ENCODE results near the gene SMOC1.

SMOC1 gene

DNA sequence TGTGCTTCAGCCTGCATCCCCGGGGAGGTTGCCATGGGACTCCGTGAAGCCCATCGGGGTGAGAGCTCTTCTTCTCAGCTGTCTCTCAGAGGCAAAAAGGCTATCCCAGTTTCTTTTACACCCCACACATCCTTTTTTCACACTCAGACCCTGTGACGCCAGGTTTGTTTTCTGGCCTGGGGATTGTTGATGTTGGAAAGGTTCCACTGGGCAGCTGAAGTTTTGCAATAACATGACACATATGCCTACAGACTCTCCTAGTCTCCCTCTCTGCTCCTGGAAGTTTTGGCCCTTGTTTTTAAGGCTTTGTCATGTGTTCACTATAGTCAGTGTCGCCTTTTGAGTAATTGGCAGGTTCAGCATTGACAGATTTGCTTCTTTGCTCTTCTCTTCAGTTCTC lies 118.6 kb downstream of the SMOC1 start:
- DNase-seq (ENCODE audit: low spot score), result no peak

DNA sequence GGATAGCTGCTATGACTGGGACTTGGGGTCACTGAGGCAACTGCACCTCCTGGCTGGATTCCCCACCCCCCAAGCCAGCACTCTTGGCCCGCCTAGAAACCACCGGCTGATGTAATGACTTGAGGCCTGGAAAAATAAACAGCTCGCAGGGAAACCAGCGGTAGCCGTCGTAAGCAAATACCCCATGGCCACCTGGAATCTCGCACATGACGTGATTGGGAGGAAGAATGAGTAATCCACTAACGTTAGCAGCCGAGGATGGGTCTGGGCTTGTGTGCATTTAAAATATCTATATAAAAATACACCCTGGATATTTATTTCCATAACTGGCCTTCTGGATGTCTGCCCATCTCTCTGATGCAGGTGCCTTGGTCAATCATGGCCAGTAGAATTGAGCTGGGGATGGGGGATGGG lies 120.1 kb downstream of the SMOC1 start:
- TF ChIP-seq, protein P1, sequence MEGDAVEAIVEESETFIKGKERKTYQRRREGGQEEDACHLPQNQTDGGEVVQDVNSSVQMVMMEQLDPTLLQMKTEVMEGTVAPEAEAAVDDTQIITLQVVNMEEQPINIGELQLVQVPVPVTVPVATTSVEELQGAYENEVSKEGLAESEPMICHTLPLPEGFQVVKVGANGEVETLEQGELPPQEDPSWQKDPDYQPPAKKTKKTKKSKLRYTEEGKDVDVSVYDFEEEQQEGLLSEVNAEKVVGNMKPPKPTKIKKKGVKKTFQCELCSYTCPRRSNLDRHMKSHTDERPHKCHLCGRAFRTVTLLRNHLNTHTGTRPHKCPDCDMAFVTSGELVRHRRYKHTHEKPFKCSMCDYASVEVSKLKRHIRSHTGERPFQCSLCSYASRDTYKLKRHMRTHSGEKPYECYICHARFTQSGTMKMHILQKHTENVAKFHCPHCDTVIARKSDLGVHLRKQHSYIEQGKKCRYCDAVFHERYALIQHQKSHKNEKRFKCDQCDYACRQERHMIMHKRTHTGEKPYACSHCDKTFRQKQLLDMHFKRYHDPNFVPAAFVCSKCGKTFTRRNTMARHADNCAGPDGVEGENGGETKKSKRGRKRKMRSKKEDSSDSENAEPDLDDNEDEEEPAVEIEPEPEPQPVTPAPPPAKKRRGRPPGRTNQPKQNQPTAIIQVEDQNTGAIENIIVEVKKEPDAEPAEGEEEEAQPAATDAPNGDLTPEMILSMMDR (IDR thresholded peaks at IDR 0.05; ENCODE audit: extremely low read depth, missing control alignments), result no peak
- DNase-seq (ENCODE audit: low spot score), result no peak

More for the DNA sequence above, 118.6 kb downstream of the SMOC1 start:
- TF ChIP-seq, protein P1 (IDR thresholded peaks at IDR 0.05; ENCODE audit: extremely low read depth, missing control alignments), result no peak

GRCh38 chr14:70000601-70001000 lies 121.4 kb downstream of the SMOC1 start:
- TF ChIP-seq, protein P1 (IDR thresholded peaks at IDR 0.05; ENCODE audit: extremely low read depth, missing control alignments), result no peak
- peak; percentile 17 for DNase-seq (ENCODE audit: low spot score)

GRCh38 chr14:70002589-70003346 lies 123.6 kb downstream of the SMOC1 start:
- DNase-seq (ENCODE audit: low spot score), result no peak
- TF ChIP-seq, protein P1 (IDR thresholded peaks at IDR 0.05; ENCODE audit: extremely low read depth, missing control alignments), result no peak

DNA sequence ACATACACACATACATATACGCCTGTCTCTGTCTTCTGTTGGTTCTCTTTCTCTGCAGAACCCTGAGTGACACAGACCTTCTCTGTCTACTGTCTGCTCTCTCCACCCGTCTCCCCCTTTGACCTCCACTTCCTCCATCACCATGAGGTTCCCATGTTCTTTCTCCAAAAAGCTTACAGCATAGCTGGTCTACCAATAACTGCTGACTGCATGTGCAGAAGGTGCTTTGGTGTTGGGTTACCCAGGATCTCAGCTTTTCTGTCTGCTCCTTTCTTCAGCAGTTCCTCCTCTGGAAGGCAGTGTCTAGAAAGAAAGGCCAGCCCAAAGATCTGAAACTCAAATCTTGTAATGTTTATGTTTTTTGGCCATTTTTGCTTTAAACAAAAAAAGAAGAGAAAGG lies 125.6 kb downstream of the SMOC1 start:
- TF ChIP-seq, protein P1 (IDR thresholded peaks at IDR 0.05; ENCODE audit: extremely low read depth, missing control alignments), result no peak
- no peak for DNase-seq (ENCODE audit: low spot score)

DNA sequence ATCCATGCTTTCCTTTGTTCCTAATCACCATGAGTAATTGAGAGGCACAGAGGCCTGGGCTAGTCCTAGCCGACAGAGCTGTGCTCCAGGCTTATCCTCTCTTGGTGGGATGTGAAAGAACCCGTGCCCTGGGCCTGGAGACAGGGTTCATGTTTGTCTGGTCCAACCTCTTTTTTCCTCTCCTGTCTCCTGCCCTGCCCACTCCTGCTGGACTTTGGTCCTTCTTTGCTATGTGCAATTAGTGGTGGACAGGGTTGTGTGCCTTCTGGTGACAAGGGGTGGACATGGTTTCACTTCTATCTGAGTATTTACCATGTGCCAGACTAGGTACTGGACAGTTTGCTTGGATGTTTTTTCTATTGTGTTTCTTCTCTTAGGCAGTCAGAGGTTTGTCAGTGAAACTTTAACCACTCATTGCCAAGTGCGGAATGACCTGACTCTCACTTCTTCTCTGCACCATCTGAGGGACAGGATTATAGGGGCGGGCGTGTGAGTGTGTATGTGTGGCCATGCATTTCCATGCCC lies 126.1 kb downstream of the SMOC1 start:
- TF ChIP-seq, protein P1 (IDR thresholded peaks at IDR 0.05; ENCODE audit: extremely low read depth, missing control alignments), result no peak
- no peak for DNase-seq (ENCODE audit: low spot score)

DNA sequence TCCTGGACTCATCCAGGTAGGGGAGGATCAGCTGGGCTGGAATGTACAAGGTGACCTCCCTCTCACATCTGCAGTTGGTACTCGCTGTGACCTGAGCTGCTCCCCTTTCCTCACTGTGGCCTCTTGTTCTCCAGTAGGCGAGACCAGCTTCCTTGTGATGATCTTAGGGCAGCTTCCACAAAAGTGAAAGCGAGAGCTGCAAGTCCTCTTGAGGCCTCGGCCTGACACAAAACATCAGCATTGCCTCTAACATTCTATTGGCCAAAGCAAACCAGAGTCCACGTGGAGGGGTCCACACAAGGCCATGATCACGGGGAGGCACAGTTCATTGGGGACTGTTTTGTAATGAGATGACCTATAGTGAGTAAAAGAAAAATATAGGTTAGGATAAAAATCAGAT lies 127.5 kb downstream of the SMOC1 start:
- TF ChIP-seq, protein P1 (IDR thresholded peaks at IDR 0.05; ENCODE audit: extremely low read depth, missing control alignments), result no peak

More for the DNA sequence above, 127.5 kb downstream of the SMOC1 start:
- no peak for DNase-seq (ENCODE audit: low spot score)

Measured in GM20000 (cell line).